B cell (primary cell): ENCODE results near the gene TRAFD1. TPM values are rescaled to one million over a fixed set of nuclear protein-coding genes. Genes with fewer than 3 reads are reported as not detected.

Source experiments
- ATAC-seq: fragments of 200-7000 bp; cut with Tn5 transposase; one replicate; pipeline ENCODE4 v1.10.0; 2021; ENCODE audit warnings: low read depth, mild to moderate bottlenecking, moderate number of reproducible peaks, moderate library complexity
- CTCF ChIA-PET: fragments of 350-600 bp; sonication (Branson Sonifier 250); formaldehyde crosslinking; loops from one replicate; lab custom pipeline; 2021; ENCODE audit warnings: antibody characterized with exemption, inconsistent platforms; lab: Charles Lee
- POLR2A ChIA-PET: fragments of 350-600 bp; sonication (Branson Sonifier 250); formaldehyde crosslinking; loops from one replicate; lab custom pipeline; 2021; ENCODE audit warnings: antibody characterized with exemption; lab: Charles Lee
- DNase-seq: peaks from one replicate; pipeline ENCODE4 v3.0.0; 2013
- H2AFZ ChIP-seq: 2 replicates; pipeline ENCODE4 v1.6.1; 2012; ENCODE audit warnings: mild to moderate bottlenecking, low read depth, low read length; ENCODE audit not compliant: insufficient read depth, poor library complexity, severe bottlenecking
- H3K27ac ChIP-seq, 2 donors: 1 replicate in 1 of 2; 2 replicates in 1 of 2; pipeline ENCODE4 v1.5.1; 2012 to 2013; ENCODE audit warnings: low read length in 2 of 2, mild to moderate bottlenecking in 2 of 2, moderate library complexity in 1 of 2
- H3K27me3 ChIP-seq, 4 experiments: fragments of 200-600 bp in 1 of 4; sonication (generic) in 1 of 4; replicated peaks in 1 of 4; 1 replicate in 2 of 4; 2 replicates in 2 of 4; pipeline versions ENCODE4 v1.6.1 to v1.7.0; 2013 to 2016; ENCODE audit warnings: low read length in 3 of 4, mild to moderate bottlenecking in 2 of 4, mixed read lengths in 1 of 4, moderate library complexity in 1 of 4; ENCODE audit not compliant: insufficient read depth in 4 of 4, control insufficient read depth in 3 of 4; ENCODE audit errors: control extremely low read depth in 1 of 4
- H3K36me3 ChIP-seq, 2 experiments: replicated peaks in 1 of 2; 1 replicate in 1 of 2; 2 replicates in 1 of 2; pipeline versions ENCODE4 v1.6.1 to v1.7.1; 2013; ENCODE audit warnings: low read length in 1 of 2; ENCODE audit not compliant: insufficient read depth in 2 of 2, control insufficient read depth in 1 of 2; ENCODE audit errors: control extremely low read depth in 1 of 2, extremely low read depth in 1 of 2
- H3K4me1 ChIP-seq, 2 donors: fragments of 200-600 bp in 1 of 2; sonication (generic) in 1 of 2; 1 replicate in 1 of 2; 2 replicates in 1 of 2; pipeline versions ENCODE4 v1.5.1 to v1.6.1; 2013 to 2017; ENCODE audit warnings: low read length in 2 of 2; ENCODE audit not compliant: control insufficient read depth in 2 of 2, insufficient read depth in 2 of 2
- H3K4me2 ChIP-seq: replicated peaks from 2 replicates; pipeline ENCODE3; 2012; ENCODE audit warnings: mild to moderate bottlenecking, low read depth, low read length; ENCODE audit not compliant: poor library complexity, severe bottlenecking
- H3K4me3 ChIP-seq, 5 experiments: fragments of 200-600 bp in 1 of 5; sonication (generic) in 1 of 5; 1 replicate in 3 of 5; 2 replicates in 2 of 5; pipeline versions ENCODE4 v1.5.1 to v1.7.0; 2011 to 2016; ENCODE audit warnings: low read length in 4 of 5, mild to moderate bottlenecking in 4 of 5, low read depth in 2 of 5, control low read depth in 1 of 5, moderate library complexity in 1 of 5; ENCODE audit not compliant: insufficient read depth in 1 of 5; ENCODE audit errors: control extremely low read depth in 1 of 5, extremely low read depth in 1 of 5
- H3K79me2 ChIP-seq: fragments of 200-600 bp; sonication (generic); one replicate; pipeline ENCODE4 v1.6.0; 2016; ENCODE audit warnings: low read length; ENCODE audit not compliant: control insufficient read depth, insufficient read depth
- H3K9ac ChIP-seq: fragments of 200-600 bp; sonication (generic); 2 replicates; pipeline ENCODE4 v1.6.1; 2017; ENCODE audit warnings: mild to moderate bottlenecking, low read length, moderate library complexity
- H3K9me3 ChIP-seq, 3 donors: one replicate each; pipeline versions ENCODE4 v1.6.1 to v1.7.1; 2013; ENCODE audit warnings: low read length in 2 of 3; ENCODE audit not compliant: control insufficient read depth in 2 of 3, insufficient read depth in 1 of 3; ENCODE audit errors: control extremely low read depth in 1 of 3
- H4K20me1 ChIP-seq: 2 replicates; pipeline ENCODE4 v1.6.0; 2012; ENCODE audit warnings: mild to moderate bottlenecking, low read length; ENCODE audit not compliant: insufficient read depth, control insufficient read depth, poor library complexity, severe bottlenecking
- H3K27ac Mint-ChIP-seq: one replicate; pipeline ENCODE4 v1.8.0; 2021; ENCODE audit warnings: mixed read lengths
- H3K27me3 Mint-ChIP-seq: one replicate; pipeline ENCODE4 v1.8.0; 2021; ENCODE audit warnings: mixed read lengths
- H3K4me1 Mint-ChIP-seq: one replicate; pipeline ENCODE4 v1.8.0; 2021; ENCODE audit warnings: mixed read lengths
- H3K4me3 Mint-ChIP-seq: one replicate; pipeline ENCODE4 v1.8.0; 2021; ENCODE audit warnings: mixed read lengths
- H3K9me3 Mint-ChIP-seq: one replicate; pipeline ENCODE4 v1.8.0; 2022; ENCODE audit warnings: mixed read lengths; ENCODE audit not compliant: insufficient read depth
- CTCF ChIP-seq: fragments of 200-600 bp; IDR thresholded peaks from one replicate; pipeline ENCODE4 v1.8.0; 2022; ENCODE audit warnings: antibody characterized with exemption, mild to moderate bottlenecking
- EZH2 ChIP-seq: IDR thresholded peaks from 2 replicates; pipeline ENCODE4 v1.6.1; 2012; ENCODE audit warnings: borderline replicate concordance, low read depth, mild to moderate bottlenecking, moderate library complexity, low read length; ENCODE audit not compliant: insufficient read depth, poor library complexity, severe bottlenecking
- WGBS: methylation state at CpG from one replicate; pipeline ENCODE4 v1.1.5; 2013; ENCODE audit warnings: missing lambda C conversion rate; ENCODE audit not compliant: insufficient coverage; 5-methylcytosine and 5-hydroxymethylcytosine counted together
- intact Hi-C: fragments of 100-400 bp; cut with micrococcal nuclease; formaldehyde crosslinking; loops from one replicate; pipeline ENCODE4 v1.10.0; 2022
- polyA plus RNA-seq: library from polyadenylated mRNA; depleted of rRNA; stranded (reverse); fragments of >200 nt; gene quantifications from 2 replicates; pipeline ENCODE4 v1.2.3, GENCODE V29; 2012
- total RNA-seq, 2 donors: library from RNA; stranded (reverse); fragments of 120-200 nt in 1 of 2; gene quantifications; 1 replicate in 1 of 2; 2 replicates in 1 of 2; pipeline versions ENCODE4 v1.2.3 to v1.2.4, GENCODE V29; 2013 to 2022

The TRAFD1 gene
- total and polyA plus RNA-seq, 2 donors (not counting 1 experiment from before 2014, with no cell fraction given) = 30.9 to 37.7 TPM

- intact Hi-C loops = no loop called here
- Histone ChIP-seq H4K20me1 (no peaks in the 10 kb centered on the region), H3K36me3 (no peaks in the 10 kb centered on the region), H3K4me2 (no peak overlapping the region), H3K9ac (no peak overlapping the region), H3K9me3 (no peaks in the 10 kb centered on the region), H2AFZ (no peak overlapping the region), H3K4me1 (peaks cover 4 to 6% of the 10 kb centered on the region in 2 donors), H3K27me3 (no peaks in the 10 kb centered on the region), H3K27ac (no peak overlapping the region), H3K4me3 (no peak overlapping the region), H3K79me2 (no peaks in the 10 kb centered on the region)
- WGBS = 100% methylated on average over 1 of the region's 6 CpGs
- TF ChIP-seq CTCF (no peak), EZH2 (no peak)
- H3K9me3 Mint-ChIP-seq = no peaks in the 10 kb centered on the region
- no peaks in the 10 kb centered on the region for H3K27me3 Mint-ChIP-seq
- ChIA-PET CTCF (no interaction called here), POLR2A (no interaction called here)
- no peak overlapping the region for H3K27ac Mint-ChIP-seq
- no peak overlapping the region for H3K4me3 Mint-ChIP-seq
- ATAC-seq = no peak
- peaks cover 4% of the 10 kb centered on the region for H3K4me1 Mint-ChIP-seq
- no peak for DNase-seq
Observed at GRCh38 chr12:112115259-112116045, 9.9 kb upstream of the TRAFD1 start.
